Activated CD4-positive, alpha-beta T cell treated with anti-CD3 and anti-CD28 coated beads, Interleukin-2, Interleukin-6, amounts not matched to agents 100 ng/mL and 50 ng/mL, durations not matched to agents 16 hours and 8 hours (primary cell): Measurements from ENCODE around the gene THSD4.
A peak's percentile ranks its signal among the peaks of the same experiment; 100 is the strongest.
"Not testable (repeated sequence)": the region's sequence is repeated elsewhere in the genome, so short reads cannot be mapped to it uniquely, and the experiment has no call there.

ENCODE experiments used
- DNase-seq: peaks from one replicate; pipeline ENCODE4 v3.0.0-alpha.2; 2020

THSD4 gene

DNA sequence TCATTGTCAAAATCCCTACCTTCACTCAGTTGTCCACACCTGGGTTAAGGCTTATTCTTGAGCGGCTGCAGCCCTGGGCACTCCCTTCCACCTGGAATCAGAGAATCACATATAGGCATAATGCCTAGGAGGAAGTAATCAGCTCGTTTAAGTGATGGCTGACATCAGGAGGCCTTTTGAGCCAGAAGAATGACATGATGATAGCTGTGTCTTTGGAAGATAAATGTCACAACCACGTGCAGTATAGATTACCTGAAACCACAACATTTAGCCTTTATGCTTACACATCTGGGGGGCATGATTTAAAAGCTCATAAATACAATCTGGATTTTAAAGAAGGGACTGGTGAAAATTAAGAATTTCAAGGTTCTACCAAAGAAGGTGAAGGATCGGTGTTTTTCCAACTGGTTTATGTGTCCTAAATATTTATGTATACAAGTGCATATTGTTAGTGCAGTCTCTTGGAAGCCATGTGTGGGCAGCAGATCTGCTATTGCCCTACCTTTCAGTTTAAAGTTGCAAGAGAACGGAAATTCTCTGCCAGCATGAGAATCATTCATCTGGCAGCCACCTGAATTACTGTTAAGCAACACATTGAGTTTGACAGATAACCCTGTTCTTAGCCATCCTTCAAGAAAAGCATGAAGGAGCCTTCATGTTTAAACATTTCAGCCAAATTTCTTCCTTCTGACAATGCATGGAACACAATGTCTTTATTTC, 531.7 kb downstream of the THSD4 start:
- no peak for DNase-seq

DNA sequence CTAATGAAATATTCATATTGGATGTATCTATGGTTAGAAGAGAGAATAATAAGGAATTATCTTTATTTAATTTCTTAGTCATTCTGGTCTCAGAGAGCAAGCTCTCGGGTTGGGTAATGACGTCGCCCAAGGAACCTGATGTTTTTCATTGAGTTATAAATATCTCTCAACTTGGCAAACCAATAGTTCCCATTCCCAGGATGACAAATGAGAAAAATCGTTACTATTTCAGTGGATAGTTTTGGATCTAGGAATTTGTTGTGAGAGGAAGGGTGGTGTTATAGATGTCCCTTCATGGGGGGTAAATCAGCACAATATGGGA, 532.2 kb downstream of the THSD4 start:
- DNase-seq = no peak

DNA sequence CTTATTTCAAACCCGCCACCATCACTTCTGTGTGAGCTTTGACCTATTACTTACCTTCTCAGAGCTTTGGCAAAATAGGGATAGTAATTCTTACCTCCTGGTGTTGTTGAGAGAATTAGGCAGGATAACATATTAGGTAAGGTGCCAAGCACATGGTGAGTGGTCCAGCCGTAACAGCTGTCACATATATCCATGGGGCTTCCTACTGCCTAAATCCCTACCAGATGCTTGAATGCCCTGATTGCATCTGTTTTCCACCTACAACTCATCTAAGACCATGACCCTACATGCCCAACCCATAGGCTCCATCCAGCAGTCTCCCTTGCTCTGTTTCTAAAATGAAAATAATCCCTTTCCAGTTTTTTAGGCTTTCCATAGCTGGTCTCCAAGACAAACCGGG, 532.8 kb downstream of the THSD4 start:
- DNase-seq = no peak

DNA sequence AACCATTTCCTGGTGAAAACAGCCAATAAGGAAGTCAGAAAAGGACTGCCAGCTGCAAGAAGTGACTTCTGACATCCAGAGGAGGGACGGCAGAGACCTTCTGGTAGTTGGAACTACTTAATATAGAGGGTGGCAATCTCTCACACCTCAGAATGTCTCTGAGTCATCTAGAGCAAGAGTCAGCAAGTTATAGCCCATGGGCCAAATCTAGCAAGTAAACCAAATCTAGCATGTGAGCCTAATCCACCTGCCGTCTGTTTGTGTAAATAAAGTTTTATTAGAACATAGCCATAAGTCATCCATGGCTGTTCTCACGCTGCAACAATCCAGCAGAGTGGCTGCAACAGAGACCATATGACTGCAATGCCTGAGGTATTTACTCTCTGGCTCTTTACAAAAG, 534.6 kb downstream of the THSD4 start:
- DNase-seq = no peak

DNA sequence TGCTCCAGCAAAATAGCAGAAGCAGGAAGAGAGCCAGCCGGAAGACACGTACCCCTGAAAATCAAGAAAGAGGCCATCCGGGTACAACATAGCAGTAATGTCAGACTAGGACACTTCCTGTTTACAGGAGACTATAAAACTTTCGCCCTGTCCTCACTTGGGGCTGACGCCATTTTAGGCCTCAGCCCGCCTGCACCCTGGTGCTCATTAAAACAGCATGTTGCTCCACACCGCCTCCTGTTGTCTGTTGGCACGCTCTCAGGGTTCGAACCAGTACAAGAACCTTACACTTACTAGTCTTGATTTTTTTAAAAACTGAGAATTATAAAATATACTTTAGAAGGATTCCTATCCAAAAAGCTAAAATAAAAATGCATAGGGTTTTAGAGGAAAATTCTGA, 535.3 kb downstream of the THSD4 start:
- no peak for DNase-seq

DNA sequence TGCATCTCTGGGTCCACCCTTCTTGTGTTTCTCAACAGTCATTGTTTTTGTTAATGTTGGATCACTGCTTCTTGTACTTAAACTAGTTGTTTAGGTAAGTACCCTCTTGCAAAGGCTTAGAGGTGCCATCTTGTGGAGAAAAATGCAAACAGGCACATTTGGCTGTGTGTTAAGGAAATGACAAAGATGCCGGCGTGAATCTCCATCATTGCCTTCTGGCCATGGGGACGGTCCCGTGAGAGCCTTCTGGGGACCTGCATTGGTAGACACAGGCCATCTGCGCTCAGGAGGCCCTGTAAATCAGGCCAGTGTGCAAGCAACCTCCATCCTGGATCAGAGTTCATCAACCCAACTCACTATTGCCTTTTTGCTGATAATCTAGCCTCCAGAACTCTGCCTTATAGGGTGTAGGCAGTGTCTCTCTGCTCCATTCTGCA, 536.5 kb downstream of the THSD4 start:
- peak; percentile 59 for DNase-seq

DNA sequence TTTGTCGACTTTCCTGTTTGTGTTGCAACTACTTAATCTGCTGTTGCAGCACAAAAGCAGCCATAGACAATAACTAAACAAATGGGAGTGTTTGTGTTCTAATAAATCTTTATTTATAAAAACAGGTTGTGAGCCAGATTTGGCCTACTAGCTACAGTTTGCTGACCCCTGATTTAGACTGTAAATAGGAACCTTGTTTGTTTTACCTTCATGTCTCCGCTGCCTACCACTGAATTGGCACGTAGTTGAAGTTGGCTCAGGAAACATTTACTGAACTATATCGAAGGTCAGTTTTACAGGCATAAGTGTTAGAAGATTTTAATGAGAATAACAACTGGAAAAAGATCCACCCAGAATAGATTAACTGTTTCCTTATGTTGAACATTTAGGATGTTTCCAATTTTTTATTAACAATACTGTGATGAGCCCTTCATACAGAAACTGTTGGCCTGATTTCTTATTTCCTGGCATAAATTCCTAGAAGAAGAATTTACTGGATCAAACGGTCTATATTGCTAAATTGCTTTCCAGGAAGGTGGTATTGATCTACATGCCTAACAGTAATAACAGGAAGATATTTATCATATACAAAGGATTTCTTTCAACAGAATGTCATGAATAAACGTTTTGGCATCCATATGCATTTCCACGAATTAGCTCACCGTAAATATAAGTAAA, 538.9 kb downstream of the THSD4 start:
- DNase-seq = no peak

DNA sequence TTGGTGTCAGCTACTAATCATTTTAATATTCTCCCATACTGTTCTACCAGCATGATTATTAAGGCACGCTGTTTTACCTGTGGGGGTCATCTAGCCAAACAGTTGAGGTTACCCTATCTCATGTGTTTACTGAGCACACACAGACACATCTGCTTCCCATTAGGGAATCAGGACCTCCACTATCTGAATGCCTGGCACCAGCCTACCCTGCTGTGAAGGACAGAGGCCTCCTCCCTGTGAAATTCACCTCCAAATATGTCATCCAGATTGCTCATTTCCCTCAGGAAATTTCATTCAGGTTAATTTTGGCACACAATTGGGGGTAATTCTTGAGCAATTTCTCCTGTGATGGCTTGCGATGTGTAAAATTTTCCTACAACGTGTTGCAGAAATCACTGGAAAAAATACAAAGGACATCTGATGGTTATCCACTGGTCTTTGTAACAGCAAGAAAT, 539.5 kb downstream of the THSD4 start:
- no peak for DNase-seq

DNA sequence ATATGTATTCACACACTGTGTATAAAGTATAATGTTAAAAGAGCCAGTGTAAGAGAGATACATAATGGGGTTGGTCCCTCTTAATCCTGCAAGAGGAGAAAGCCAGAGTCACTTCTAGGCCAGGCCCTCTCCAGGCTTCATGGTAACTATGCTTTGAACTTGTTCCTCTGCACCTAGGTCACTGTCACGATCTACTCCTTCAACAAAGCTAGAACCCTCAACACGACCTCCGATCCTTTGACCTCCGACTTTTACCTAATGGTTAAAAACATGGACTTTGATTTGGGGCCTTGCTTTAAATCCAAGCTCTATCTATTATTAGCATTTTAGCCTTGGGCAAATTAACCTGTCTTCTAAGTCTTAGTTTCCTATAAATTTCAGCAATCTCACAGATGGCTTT, 541.2 kb downstream of the THSD4 start:
- no peak for DNase-seq

DNA sequence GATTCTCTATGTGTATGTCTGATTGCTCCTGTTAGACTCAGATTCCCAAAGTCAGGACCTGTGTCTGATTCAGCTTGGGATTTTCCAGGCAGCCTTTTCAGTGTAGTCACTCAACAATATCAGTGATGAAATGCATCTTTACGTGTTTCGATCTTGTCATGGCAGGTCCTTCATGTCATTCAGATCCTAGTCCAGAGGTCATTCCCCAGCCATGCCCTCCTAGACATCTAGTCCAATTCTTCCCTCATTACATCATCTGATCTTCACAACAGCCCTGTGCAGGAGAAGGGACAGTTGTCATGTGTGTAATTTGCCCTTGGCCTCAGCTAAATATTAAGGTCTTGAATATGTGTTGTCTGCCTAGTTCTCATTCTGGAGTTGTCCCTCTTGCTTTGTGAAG, 541.9 kb downstream of the THSD4 start:
- no peak for DNase-seq

DNA sequence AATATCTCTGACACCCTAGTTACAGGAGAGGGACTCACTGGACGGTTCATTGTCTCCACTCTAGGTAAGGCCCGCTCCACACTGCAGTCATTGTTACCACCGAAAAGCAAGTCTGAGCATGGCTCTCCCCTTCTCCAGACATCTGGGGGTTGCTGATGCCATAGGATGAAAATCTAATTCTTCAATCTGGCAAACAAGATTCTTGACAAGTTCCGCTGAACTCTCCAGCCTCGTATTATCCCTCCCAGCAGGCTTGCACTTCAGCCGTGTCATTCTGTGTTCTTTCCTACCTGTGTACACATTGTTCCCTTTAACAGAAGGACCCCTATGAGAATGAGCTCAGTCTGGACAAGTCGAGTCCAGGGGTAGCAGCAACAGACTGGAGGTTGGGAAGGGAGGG, 542.8 kb downstream of the THSD4 start:
- no peak for DNase-seq

DNA sequence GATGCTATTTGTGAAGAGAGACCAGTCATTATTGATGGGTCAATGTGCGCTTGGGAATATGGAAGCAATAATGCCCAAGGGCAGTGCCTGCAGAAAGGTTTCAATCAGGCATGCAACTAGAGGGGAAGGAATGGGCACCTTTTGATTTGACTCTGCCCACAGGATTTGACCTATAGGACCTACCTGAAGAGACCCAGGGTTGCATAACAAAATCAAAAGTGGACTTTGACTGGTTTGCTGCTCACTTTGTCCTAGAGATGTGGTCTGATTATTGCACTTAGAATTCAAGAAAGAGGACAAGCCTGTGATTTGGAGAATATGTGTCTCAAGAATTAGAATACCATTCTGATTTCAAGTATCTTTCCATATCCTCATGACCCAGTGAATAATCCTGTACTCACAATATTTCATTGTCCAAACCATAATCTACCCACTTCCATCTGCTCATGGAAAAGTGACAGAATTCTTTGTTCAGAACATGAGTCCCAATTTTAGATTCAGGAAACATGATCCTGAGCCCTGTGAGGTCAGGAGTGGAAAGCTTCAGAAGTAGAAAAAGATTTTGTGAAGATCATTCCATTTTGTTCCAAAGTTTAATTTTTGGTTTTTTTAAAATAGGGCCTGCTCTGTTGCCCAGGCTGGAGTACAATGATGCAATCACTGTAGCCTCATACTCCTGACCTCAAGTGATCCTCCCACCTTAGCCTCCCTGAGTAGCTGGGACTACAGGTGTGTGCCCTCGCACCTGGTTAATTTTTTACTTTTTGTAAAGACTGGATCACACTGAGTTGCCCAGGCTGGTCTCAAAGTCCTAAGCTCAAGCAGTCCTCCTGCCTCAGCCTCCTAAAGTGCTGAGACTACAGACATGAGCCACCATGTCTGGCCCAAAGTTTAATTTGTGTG, 543.8 kb downstream of the THSD4 start:
- DNase-seq = no peak

DNA sequence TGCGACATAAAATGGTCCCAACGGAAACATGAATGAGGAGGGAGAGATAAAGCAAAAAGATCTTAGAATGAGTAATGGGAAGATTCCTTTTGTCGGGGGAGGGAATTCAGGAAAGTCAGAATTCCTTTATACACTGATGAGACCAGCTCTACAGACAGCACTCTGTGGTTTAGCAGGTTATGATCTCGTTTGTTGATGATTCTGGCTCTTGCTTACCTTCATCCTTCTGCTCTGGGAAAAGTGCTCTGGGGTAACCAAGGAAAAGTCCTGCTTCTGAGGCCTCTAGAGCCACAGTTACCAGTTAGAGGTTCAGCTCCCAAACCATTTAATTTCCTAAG, 544.4 kb downstream of the THSD4 start:
- no peak for DNase-seq

DNA sequence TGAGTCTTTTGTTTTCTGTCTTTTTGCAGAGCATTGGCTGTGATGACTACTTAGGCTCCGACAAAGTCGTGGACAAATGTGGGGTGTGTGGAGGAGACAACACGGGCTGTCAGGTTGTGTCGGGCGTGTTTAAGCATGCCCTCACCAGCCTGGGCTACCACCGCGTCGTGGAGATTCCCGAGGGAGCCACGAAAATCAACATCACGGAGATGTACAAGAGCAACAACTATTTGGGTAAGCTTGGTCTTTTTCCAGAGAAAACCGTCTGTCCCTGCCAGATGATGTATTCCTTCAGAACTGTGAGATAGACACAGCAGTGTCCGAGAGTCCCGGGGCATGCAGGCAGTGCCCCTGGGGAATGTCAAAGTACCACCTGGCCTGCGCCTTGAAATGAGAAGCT, 545.2 kb downstream of the THSD4 start:
- DNase-seq = no peak

DNA sequence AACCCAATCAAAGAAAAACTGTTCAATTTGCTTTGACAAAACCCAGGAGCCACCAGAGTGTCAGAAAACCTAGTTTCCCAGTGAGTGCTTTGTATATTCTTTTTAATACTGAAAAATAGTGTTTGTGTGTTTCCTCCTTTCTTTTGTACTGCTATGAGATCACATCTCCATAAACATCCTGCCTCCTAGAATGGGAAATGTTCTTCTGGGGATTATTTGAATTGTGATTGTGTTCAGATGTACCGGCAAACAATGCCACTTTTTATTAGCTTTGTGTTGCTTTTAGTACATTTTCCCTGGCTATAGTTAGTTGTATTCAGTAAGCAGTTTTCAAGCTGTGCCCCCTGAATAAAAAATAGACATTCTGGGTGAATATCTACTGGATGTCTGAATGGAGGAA, 547.0 kb downstream of the THSD4 start:
- DNase-seq = no peak

DNA sequence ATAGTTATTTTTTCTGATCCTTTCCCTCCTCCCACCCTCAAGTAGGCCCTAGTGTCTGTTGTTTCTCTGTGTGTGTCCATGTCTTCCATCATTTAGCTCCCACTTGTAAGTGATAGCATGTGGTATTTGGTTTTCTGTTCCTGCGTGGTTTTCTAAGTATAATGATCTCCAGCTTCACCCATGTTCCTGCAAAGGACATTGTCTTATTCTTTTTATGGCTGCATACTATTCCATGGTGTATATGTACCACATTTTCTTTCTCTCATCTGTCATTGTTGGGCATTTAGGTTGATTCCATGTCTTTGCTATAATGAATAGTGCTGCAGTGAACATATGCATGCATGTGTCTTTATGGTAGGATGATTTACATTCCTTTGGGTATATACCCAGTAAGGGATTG, 549.4 kb downstream of the THSD4 start:
- DNase-seq = no peak

DNA sequence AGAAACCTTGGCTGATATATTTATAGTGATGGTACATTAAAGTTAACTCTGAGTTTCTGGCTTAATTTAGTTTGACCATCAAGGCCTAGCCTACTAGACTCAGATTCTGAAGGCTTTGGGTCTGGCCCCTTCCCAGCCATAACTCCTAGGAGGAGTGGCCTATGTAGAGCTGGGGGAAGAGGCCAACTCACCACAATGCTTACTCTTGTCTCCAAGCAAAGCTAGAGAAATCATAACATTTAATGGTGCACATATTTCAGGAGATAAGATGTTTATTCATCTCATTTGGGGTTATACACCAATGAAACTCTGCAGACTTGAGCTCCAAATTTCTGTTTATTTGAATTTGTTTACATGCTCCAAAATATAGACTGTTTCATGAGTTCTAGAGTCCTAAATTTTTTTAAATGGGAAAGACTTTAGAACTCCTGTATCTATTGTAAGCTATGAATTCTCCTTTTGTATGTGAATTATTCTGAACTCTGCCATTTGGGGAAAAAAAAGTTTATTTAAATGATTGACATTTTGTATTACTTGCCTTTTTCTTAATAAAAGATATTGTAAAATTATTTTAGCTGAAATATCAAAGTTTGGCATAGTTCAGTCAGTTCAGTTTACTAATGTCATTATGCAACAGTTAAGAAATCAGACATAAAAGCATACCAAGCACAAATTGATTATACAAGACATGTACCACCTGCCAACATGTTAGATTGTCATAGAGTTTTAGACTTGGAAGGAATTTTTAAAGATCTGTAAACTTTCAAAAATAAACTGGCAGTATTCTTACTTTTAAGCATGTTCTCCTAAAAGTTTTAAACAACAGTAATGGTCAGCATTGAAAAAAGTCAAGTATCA, 551.7 kb downstream of the THSD4 start:
- DNase-seq = no peak

DNA sequence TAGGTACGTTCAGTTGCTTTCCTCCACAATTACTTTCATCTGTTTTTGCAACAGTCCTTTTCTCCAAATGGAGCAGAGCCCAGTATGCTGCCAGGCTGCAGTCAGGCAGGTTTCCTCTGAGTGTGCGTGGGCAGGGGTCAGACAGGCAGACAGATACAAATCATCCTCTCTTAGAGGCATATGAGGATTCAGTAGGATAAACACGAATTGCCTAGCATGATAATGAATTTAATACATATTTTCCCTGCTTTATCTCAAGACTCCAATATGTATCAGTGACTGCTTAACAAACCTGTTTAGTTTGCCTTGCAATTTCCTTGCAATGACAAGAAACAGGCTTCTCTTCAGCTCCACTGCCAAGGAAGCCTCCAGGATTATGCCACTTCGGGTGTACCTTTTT, 554.4 kb downstream of the THSD4 start:
- DNase-seq = no peak

DNA sequence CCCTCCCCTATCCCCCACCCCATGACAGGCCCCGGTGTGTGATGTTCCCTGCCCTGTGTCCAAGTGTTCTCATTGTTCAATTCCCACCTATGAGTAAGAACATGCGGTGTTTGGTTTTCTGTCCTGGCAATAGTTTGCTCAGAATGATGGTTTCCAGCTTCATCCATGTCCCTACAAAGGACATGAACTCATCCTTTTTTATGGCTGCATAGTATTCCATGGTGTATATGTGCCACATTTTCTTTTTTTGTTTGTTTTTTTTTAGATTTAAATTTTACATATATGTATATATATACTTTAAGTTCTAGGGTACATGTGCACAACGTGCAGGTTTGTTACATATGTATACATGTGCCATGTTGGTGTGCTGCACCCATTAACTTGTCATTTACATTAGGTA, 555.0 kb downstream of the THSD4 start:
- DNase-seq = not testable (repeated sequence)

DNA sequence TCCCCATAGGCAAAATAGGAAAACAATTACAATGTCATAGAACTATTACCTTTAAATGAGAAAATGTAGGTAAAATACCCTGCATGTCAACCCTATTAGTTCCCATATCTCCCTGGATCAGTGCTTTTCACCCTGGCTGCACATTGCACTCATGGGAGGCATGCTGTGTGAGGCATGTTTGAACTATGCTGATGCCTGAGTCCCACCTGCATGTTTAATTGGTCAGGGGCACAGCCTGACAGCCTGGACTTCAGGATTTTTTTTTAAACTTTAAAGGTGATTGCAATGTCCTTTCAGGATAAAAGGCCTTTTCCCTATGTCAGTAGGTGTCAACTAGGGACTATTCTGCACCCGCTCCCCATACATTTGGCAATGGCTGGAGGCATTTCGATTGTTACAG, 559.1 kb downstream of the THSD4 start:
- no peak for DNase-seq

DNA sequence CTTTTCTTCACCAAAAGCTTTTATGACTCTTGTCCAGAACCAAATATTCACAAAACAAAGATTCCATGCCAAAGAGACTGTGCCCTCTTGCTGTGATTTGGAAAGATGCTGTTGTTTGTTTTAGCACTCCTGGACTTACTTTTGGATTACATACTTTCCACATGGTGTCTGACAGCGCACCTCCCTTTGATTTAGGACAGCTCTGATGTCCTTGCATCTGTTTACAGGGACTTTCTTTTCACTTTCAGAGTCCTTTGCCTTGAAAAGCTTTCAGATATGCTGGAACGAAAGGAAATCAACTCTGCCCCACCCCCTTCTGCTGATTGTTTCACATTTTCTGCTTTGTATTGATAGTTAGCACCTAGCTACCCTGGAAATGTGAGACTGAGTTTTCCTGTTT, 562.1 kb downstream of the THSD4 start:
- peak; percentile 39 for DNase-seq

DNA sequence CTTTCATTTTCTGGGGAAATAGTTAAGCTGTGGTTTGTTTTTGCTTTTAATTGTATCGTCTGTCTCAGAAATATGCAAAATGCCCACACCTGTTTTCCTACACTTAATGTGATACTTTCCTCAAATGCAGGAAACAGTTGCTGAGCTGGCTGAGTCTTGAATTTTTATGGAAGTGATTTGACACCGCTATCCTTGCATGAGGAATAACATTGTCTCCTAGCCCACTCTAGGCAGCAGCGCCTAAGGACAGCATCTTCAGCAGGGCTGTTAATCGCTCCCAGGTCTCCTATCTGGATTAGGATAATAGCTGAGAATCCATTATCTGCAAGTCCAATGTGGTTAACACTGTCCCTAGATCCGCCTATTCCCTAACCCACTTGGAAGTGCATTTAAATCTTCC, 562.5 kb downstream of the THSD4 start:
- no peak for DNase-seq

DNA sequence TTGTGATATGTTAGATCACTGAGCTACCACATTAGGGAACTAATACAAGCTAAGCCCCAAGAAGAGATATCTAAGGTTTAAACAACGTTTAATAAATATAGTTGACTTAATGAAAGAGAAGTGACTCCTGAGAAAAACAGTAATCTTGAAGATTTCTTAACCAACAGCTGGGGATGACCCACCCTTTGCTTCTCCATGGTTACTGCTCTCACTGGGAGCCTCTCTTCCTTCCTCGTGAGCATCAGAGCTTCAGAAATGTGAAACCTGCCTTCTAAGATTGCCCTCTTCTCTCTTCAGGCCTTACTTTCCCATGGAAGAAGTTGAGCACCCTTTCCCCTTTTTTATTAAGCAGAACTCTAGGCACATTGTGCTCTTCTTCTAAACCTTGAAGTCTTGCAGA, 562.9 kb downstream of the THSD4 start:
- DNase-seq = no peak
